ENCODE measurements around the gene RAD18. TPM values are rescaled to one million over a fixed set of nuclear protein-coding genes. Genes with fewer than 3 reads are reported as not detected.

Gene RAD18
- polyA plus RNA-seq, 1 of the 3 experiments (the other 2 are of a cell fraction): 5.7 TPM

DNA sequence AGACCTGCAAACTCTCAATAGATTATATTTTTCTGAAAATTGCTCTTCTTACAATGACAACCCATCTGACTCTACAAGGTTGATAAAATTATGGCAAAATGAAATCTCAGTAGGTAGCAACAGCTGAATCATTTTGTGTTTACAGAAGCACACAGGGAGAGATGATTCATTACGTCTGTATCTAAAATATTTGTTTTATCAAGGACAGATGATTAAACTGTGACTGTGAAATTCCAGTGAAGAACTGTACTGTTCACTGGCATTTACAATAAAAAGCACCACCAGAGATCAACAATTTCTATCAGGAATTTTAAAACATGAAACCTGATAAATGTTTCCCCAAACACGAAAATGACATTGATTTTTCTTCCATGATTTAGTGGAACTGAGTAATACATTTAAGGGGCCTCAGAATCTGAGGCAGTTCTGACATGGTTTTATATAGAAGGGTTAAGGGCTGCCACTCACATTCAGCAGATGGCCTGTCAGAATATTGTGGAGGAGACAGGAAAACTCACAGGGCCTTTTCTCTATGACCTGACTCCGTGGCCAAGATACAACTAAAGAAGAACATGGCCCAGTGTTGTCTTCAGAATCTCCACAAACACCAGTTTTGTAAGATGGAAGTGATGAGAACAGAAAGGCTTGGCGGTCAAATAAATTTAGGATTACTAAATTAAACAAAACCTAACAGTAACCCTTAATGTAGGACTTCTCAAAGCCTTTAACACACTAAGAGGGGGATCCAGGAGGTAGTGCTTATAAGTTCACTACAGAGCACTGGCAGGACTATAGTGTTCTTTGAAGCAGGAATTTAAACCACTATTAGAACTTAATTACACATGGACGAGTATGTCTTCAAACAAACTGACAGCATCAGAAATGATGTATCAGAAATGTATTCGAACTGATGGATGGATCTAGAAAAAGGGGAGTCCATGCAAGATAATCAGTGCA is 25.9 kb downstream of the RAD18 start (continued):
- TF ChIP-seq MAX (IDR thresholded peaks at IDR 0.05; ENCODE audit: low read depth) (peak; percentile 31; the same call in 1 of the 2 replicates), GATA2 (CRISPR knock-in tag; IDR thresholded peaks at IDR 0.05) (no peak), FOXM1 (IDR thresholded peaks at IDR 0.05; ENCODE audit: low read depth) (no peak), SIN3A (IDR thresholded peaks at IDR 0.05; ENCODE audit: borderline replicate concordance, low read depth, low read length) (no peak), REST (IDR thresholded peaks at IDR 0.05; ENCODE audit: low read depth, low read length) (no peak), MEF2A (IDR thresholded peaks at IDR 0.05; ENCODE audit: borderline replicate concordance, low read depth) (0 out of 2 replicates have a peak, but pooled peaks have one; percentile 8), RCOR1 (IDR thresholded peaks at IDR 0.05; ENCODE audit: low read length) (no peak), GABPA (IDR thresholded peaks at IDR 0.05; ENCODE audit: low read depth) (no peak), SMC3 (IDR thresholded peaks at IDR 0.05; ENCODE audit: low read depth, low read length) (no peak)

DNA sequence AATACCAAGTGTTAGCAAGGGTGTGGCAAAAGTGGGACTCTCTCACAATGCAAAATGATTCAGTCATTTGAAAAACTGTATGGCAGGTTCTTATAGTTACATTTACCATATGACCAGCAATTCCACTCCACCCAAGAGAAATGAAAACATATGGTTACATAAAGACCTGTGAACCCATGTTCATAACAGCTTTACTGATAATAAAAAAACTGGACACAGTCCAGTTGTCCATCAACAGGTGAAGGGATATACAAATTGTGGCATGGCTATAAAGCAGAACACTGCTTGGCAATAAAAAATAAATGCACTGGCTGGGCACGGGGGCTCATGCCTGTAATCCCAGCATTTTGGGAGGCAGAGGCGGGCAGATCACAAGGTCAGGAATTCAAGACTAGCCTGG is 30.8 kb downstream of the RAD18 start:
- Histone ChIP-seq H3K4me2 (no peak overlapping the region), H3K36me3 (replicated peaks in 1 of 2; ENCODE audit: control insufficient read depth in 1 of 2, insufficient read depth in 2 of 2, low read length in 1 of 2) (peaks cover 17 to 23% of the 10 kb centered on the region in 2 experiments), H3F3A (replicated peaks; ENCODE audit: insufficient read depth) (peaks cover 17% of the 10 kb centered on the region), H2AFZ (ENCODE audit: low read depth) (no peak overlapping the region), H3K27ac (ENCODE audit: low read depth in 2 of 2, low read length in 1 of 2) (no peak overlapping the region), H3K9me2 (no peaks in the 10 kb centered on the region), H4K20me1 (ENCODE audit: insufficient read depth) (no peaks in the 10 kb centered on the region), H3K27me3 (ENCODE audit: insufficient read depth) (no peaks in the 10 kb centered on the region), H3K79me2 (ENCODE audit: insufficient read depth) (peaks cover 15% of the 10 kb centered on the region; the same call in 1 of the 2 replicates), H3K4me3 (ENCODE audit: low read depth in 2 of 2, low read length in 1 of 2) (no peak overlapping the region), H3K9me3 (no peaks in the 10 kb centered on the region), H3K4me1 (ENCODE audit: control insufficient read depth in 1 of 2, insufficient read depth in 2 of 2, low read depth in 1 of 2, low read length in 1 of 2) (peaks cover 7 to 8% of the 10 kb centered on the region in 2 experiments), H3K9ac (no peak overlapping the region)
- ChIA-PET POLR2A (no interaction called here), CTCF (no interaction called here)
- no peak for DNase-seq
- no peak for TF ChIP-seq FOXM1 (IDR thresholded peaks at IDR 0.05; ENCODE audit: low read depth)
- no peak for TF ChIP-seq GATA2 (CRISPR knock-in tag; IDR thresholded peaks at IDR 0.05)
- no peak for TF ChIP-seq EZH2phosphoT487 (IDR thresholded peaks at IDR 0.05; ENCODE audit: borderline replicate concordance, low read depth)
- no peak for TF ChIP-seq GABPA (IDR thresholded peaks at IDR 0.05; ENCODE audit: low read depth)
- TF ChIP-seq MXI1 (IDR thresholded peaks at IDR 0.05; ENCODE audit: low read depth, low read length): no peak
- no peak for TF ChIP-seq RCOR1 (IDR thresholded peaks at IDR 0.05; ENCODE audit: low read length)
- WGBS (ENCODE audit: low lambda C conversion rate): 100% methylated on average over 2 of the region's 2 CpGs

All from SK-N-SH (cell line).